Inflammatory macrophage treated with lipopolysaccharide for 4 hours (primary cell): ENCODE data around the gene ANKRD34A.
"Not testable (repeated sequence)": the region's sequence is repeated elsewhere in the genome, so short reads cannot be mapped to it uniquely, and the experiment has no call there.

ENCODE experiments used
- DNase-seq: peaks from one replicate; pipeline ENCODE4 v3.0.0-alpha.2; 2020

ANKRD34A gene

GRCh38 chr1:145942871-145943270 lies 21.5 kb downstream of the ANKRD34A start:
- no peak for DNase-seq

DNA sequence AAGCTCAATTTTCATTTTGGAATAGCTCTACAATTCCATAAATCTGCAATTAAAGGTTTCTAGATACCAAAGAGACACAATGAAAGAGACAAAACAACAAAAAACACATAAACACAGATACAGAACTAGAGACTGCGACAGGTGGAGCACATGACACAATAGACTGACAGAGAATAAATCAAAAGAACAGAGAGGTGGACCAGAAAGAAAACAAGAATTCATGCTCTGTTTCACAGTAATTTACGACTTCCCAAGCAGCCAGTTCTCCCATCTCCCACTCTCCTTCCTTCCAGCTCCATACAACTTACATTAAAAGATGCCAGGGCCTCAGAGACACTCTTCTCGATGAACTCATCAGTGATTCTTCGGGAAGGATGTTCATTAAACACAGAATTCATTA lies 22.0 kb downstream of the ANKRD34A start:
- no peak for DNase-seq

GRCh38 chr1:145937436-145937835 lies 26.9 kb downstream of the ANKRD34A start:
- DNase-seq: no peak

- DNase-seq: no peak
Measured at GRCh38 chr1:145936247-145936646, 28.1 kb downstream of the ANKRD34A start.

DNA sequence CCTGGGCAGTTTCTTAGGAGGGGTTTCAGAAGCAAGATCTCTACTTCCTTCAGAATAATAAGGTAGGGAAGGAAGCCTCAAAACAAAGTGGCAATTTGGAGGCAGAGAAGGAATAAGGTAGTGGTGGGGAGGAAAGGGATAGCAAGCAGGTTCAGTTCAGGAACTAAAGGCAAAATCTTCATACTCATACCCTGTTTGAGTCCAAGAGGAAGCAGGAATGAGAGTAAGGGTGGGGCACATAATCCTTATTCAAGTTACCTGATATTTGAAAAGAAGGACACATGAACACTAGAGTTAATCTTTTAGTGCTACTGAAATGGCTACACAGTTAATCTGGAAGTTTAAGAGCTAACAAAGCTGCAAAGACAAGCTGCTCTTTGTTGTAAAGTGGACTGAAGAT lies 28.7 kb downstream of the ANKRD34A start:
- no peak for DNase-seq

- DNase-seq: not testable (repeated sequence)
Measured at GRCh38 chr1:145932522-145933009, 31.8 kb downstream of the ANKRD34A start.

GRCh38 chr1:145927916-145928643 lies 36.3 kb downstream of the ANKRD34A start:
- DNase-seq: no peak

DNA sequence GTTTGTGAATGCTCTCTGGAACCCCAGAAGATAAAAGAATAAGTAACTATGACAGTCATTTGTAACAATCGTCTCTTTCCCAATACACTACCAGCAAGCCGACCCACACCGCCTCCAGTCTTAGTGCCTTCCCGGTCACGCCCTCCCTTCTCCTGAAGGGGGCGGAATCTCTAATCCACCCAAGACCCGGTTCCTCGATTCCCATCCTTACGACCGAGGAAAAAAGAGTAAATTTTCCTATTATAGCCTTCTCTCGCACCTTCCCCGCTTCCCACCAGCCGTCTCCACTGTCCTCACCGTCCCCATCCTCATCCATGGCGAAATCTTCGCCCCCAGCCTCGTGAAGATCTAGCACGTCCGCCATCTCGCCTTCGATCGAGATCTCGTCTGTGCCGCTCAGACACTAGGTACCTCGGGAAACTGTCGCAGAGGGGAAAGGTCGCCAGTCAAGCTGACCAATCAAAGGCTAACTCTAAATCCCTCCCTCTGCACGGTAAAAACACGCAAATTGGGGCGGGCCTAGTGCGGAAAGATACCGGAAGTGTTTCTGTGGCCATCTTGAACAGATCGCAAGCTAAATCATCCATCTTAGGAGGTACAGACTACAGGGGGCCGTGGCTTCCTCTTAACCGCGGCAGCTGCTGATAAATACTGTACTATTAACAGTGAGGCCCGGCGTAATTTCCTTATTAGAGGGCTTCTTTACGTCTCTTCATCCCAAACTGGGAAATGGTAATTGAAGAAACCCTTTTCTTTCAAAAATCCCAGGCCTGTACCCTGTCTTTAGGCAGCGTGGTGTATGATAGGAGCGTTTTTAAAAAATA lies 37.1 kb downstream of the ANKRD34A start, which contains the start of gene RBM8A:
Gene RBM8A, minus strand, starts transcription at position 422 of the 824 bp plus-strand sequence. Its CDS starts 58 bp downstream, at position 364.
- peak; percentile 99 for DNase-seq

- no peak for DNase-seq
Measured at GRCh38 chr1:145926686-145927062, 37.7 kb downstream of the ANKRD34A start.

- DNase-seq: no peak
Measured at GRCh38 chr1:145922266-145922665, 42.1 kb downstream of the ANKRD34A start.

DNA sequence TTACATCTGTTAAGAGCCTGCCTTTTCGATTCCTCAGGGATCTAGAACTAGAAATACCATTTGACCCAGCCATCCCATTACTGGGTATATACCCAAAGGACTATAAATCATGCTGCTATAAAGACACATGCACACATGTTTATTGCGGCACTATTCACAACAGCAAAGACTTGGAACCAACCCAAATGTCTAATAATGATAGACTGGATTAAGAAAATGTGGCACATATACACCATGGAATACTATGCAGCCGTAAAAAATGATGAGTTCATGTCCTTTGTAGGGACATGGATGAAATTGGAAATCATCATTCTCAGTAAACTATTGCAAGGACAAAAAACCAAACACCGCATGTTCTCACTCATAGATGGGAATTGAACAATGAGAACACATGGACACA lies 44.1 kb downstream of the ANKRD34A start:
- not testable (repeated sequence) for DNase-seq

- peak; percentile 47 for DNase-seq
Measured at GRCh38 chr1:145918992-145919939, 45.1 kb downstream of the ANKRD34A start.

- peak; percentile 90 for DNase-seq
Measured at GRCh38 chr1:145918144-145918991, 46.0 kb downstream of the ANKRD34A start, which contains the start of gene PEX11B. PEX11B (minus strand) TSS chr1:145918717; CDS start chr1:145918688, 29 bp downstream.

GRCh38 chr1:145917595-145917994 lies 46.8 kb downstream of the ANKRD34A start:
- no peak for DNase-seq

- DNase-seq: peak; percentile 57
Measured at GRCh38 chr1:145916745-145917144, 47.6 kb downstream of the ANKRD34A start.

DNA sequence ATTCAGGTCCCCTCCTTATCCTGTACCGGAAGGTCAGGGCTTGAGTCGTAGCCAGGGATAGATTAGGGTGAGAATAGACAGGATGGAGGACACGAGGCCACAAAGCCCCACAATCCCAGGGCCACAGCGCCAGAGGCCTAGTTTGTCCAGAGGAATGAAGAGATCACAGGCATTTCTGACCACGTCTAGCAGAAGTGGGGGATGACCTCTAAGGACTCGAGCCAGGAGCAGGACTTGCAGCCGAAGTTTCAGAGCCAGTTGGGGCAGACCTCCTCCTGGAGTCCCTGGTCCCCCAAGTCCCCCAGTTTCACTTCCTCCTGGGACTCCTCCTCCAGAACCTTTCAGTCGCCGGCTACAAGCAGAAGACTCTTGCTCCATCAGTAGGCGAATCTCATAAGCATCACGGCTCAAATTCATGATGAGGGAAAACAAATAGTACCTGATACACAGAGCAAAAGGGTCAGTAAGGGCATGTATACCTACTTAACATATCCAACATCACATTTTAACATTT lies 52.2 kb downstream of the ANKRD34A start:
- DNase-seq: no peak
